ENCODE measurements around the gene SGSM2. TPM values are rescaled to one million over a fixed set of nuclear protein-coding genes. Genes with fewer than 3 reads are reported as not detected.

SGSM2 gene
- total RNA-seq, 1 donor = 31.0 TPM

DNA sequence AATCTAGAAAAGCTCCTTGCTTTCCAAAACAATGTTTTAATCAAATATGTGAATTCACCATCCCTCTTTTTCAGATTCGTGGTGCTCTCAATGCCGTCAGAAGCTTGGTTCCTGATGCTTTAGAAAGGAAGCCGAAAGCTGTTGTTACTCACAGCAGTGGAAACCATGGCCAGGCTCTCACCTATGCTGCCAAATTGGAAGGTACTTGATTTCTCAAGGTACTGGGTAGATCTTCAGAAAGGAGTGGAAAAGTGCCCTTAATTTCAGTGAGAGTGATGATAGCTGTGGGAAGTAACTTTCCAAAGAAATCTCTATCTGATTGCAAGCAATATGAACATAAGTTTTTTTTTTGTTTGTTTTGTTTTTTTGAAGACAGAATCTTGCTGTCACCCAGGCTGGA is 19.5 kb upstream of the SGSM2 start:
- TF ChIP-seq, protein P1, sequence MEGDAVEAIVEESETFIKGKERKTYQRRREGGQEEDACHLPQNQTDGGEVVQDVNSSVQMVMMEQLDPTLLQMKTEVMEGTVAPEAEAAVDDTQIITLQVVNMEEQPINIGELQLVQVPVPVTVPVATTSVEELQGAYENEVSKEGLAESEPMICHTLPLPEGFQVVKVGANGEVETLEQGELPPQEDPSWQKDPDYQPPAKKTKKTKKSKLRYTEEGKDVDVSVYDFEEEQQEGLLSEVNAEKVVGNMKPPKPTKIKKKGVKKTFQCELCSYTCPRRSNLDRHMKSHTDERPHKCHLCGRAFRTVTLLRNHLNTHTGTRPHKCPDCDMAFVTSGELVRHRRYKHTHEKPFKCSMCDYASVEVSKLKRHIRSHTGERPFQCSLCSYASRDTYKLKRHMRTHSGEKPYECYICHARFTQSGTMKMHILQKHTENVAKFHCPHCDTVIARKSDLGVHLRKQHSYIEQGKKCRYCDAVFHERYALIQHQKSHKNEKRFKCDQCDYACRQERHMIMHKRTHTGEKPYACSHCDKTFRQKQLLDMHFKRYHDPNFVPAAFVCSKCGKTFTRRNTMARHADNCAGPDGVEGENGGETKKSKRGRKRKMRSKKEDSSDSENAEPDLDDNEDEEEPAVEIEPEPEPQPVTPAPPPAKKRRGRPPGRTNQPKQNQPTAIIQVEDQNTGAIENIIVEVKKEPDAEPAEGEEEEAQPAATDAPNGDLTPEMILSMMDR (IDR thresholded peaks at IDR 0.05; ENCODE audit: insufficient read depth, low read length) = no peak
- H3K4me3 ChIP-seq (ENCODE audit: low read depth, low read length) = no peak overlapping the region
- DNase-seq (ENCODE audit: low read depth) = no peak

DNA sequence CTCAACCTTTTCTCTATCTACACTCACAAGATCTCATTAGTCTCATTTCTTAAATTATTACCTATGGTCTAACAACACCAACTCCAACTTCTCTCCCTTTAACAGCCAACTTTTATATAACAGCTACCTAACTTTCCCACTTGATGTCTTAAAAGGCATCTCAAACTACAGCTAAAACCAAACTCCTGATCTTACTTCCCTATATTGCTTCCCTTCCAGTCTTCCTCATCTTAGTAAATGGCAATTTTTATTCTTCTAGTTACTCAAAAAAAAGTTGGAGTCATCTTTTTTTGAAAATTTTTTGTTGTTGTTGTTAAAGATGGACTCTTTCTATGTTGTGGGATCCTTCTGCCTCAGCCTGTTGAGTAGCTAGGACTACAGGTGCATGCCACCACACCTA is 18.2 kb upstream of the SGSM2 start:
- TF ChIP-seq, protein P1 (IDR thresholded peaks at IDR 0.05; ENCODE audit: insufficient read depth, low read length) = no peak
- no peak for DNase-seq (ENCODE audit: low read depth)
- H3K4me3 ChIP-seq (ENCODE audit: low read depth, low read length) = no peak overlapping the region

DNA sequence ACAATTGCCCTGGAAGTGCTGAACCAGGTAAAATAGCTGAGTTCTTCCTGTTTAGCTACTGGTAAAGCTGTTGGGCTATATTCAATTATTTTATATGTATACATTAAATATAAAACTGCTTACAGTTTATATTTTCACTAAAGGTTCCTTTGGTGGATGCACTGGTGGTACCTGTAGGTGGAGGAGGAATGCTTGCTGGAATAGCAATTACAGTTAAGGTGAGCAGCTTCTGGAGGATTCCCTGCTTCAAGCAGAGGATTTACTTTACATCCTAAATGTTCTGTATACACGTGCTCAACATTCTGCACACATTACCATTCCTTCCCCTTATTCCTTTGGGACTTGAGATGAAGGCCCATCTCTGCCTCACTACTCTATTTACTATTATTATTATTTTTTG is 15.9 kb upstream of the SGSM2 start:
- H3K4me3 ChIP-seq (ENCODE audit: low read depth, low read length) = no peak overlapping the region
- TF ChIP-seq, protein P1 (IDR thresholded peaks at IDR 0.05; ENCODE audit: insufficient read depth, low read length) = no peak
- no peak for DNase-seq (ENCODE audit: low read depth)

DNA sequence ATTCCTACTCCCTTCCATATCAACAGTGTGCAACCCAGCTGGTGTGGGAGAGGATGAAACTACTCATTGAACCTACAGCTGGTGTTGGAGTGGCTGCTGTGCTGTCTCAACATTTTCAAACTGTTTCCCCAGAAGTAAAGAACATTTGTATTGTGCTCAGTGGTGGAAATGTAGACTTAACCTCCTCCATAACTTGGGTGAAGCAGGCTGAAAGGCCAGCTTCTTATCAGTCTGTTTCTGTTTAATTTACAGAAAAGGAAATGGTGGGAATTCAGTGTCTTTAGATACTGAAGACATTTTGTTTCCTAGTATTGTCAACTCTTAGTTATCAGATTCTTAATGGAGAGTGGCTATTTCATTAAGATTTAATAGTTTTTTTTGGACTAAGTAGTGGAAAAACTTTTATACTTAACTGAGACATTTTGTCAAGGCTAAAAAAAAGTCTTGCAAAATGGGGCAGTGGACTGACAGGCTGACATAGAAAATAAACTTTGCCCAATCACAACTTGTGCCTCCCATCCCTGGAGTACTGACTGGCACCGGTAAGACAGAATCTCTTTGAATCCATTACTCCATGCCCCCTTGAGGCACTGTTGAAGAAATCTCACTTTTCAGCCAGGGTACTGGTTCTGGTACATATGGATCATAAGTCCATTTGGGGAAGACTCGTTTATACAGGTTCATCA is 13.5 kb upstream of the SGSM2 start:
- DNase-seq (ENCODE audit: low read depth) = no peak
- no peak overlapping the region for H3K4me3 ChIP-seq (ENCODE audit: low read depth, low read length)
- TF ChIP-seq, protein P1 (IDR thresholded peaks at IDR 0.05; ENCODE audit: insufficient read depth, low read length) = no peak

DNA sequence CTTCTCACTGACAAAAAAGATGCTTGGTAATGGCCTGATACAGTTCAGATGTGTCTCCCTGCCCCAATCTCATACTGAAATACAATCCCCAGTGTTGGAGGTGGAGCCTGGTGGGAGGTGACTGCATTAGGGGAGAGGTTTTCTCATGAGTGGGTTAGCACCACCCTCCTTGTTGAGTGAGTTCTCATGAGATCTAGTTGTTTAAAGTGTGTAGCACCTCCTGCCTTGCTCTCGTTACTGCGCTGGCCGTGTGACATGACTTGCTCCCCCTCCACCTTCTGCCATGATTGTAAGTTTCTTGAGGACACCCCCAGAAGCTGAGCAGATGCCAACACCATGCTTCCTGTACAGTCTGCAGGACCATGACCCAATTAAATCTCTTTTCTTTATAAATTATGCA is 6.0 kb upstream of the SGSM2 start:
- DNase-seq (ENCODE audit: low read depth) = no peak
- H3K4me3 ChIP-seq (ENCODE audit: low read depth, low read length) = no peak overlapping the region
- TF ChIP-seq, protein P1 (IDR thresholded peaks at IDR 0.05; ENCODE audit: insufficient read depth, low read length) = no peak

DNA sequence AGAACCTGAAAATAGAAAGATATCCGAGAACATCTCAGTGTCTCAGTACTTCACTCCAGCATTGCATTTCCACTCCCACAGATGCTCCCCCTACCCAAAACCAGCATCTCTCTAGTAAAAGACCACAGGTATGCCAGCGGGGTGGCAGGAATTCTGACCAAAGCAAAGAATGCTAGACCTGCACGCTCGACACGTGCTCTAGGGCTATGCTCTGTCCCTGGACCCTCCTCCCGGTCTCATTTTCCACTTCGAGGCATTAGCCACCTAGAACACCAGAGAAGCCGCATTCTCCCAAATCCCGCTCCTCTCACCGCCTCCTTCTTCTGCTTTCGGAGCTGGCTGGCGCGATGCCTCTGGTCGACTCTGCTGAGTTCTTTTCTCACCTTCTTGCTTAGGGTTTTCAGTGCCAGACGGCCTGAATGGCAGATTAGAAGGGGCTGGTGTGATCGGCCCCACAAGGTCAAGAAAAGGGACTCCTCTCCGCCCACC is 1.5 kb upstream of the SGSM2 start:
- DNase-seq (ENCODE audit: low read depth) = no peak
- H3K4me3 ChIP-seq (ENCODE audit: low read depth, low read length) = peak overlapping the region; percentile 94
- TF ChIP-seq, protein P1 (IDR thresholded peaks at IDR 0.05; ENCODE audit: insufficient read depth, low read length) = no peak

Data from fibroblast of the aortic adventitia (primary cell).